ENCODE data around the gene AHSA1.

AHSA1 gene

GRCh38 chr14:77511486-77512162, 53.7 kb downstream of the AHSA1 start:
- DNase-seq, result no peak

- no peak for DNase-seq
These were observed 58.2 kb downstream of the AHSA1 start for GRCh38 chr14:77516126-77516525.
